Measurements from ENCODE around the gene PILRA. TPM values are rescaled to one million over a fixed set of nuclear protein-coding genes. Genes with fewer than 3 reads are reported as not detected.

PILRA gene
- total and polyA plus RNA-seq, 10 of the 15 experiments (the other 5 are each of a cell fraction or from before 2014, with no cell fraction given): 6.6 to 43.3 (median 11.5) TPM

DNA sequence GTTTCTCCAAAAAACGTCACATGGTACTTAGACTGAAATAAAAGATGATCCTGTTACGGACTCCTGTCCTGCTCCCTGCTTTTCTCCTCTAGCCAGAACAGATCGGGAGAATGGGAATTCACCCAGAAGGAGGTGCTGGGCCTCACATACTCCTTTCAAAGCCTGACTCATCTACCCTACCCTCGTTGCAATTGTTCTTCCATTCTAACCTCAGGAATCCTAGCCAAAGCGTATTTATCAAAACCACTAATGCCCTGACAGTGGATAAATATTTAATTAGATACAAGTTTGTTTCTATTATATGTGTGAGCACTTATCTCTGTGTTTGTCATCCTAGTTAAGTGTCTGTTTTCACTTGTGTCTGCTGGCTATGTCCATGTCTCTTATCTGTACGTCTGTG, 33.5 kb downstream of the PILRA start:
- in situ Hi-C loops (cut with MboI) (loop anchor here (5.0 kb wide), 1 partner anchor 274 kb away; no protein-coding TSS in a partner anchor), intact Hi-C loops (cut with micrococcal nuclease; ENCODE audit: unreplicated experiment) (loop anchor here (1.0 to 5.0 kb wide), 4 partner anchors 32 to 274 kb away; partner anchors contain the start of gene PILRB)
- Histone ChIP-seq H3K79me2 (ENCODE audit: control insufficient read depth, insufficient read depth, low read length) (no peaks in the 10 kb centered on the region), H2AFZ (ENCODE audit: control insufficient read depth, low read depth, low read length) (no peak overlapping the region), H3K9ac (ENCODE audit: control insufficient read depth, insufficient read depth, low read length) (no peak overlapping the region), H3K4me1 (ENCODE audit: control insufficient read depth, insufficient read depth, low read length) (peaks cover 7% of the 10 kb centered on the region), H3K9me3 (replicated peaks; ENCODE audit: control insufficient read depth, insufficient read depth, low read length) (no peaks in the 10 kb centered on the region), H3K4me2 (ENCODE audit: control insufficient read depth, insufficient read depth) (no peak overlapping the region), H3K27ac (ENCODE audit: control insufficient read depth, insufficient read depth) (no peak overlapping the region), H3K4me3 (no peak overlapping the region), H4K20me1 (ENCODE audit: control insufficient read depth, insufficient read depth) (no peaks in the 10 kb centered on the region), H3K36me3 (ENCODE audit: control insufficient read depth in 2 of 2, insufficient read depth in 2 of 2, low read length in 1 of 2) (no peaks in the 10 kb centered on the region), H3K27me3 (replicated peaks in 1 of 2; ENCODE audit: control insufficient read depth in 2 of 2, insufficient read depth in 2 of 2, low read length in 1 of 2) (no peaks in the 10 kb centered on the region)
- CTCF ChIA-PET: interaction anchor here (0.6 to 4.0 kb wide), 41 partner anchors 9 to 413 kb away, joined by 3 to 134 read pairs (median 7); partner anchors contain the start of genes LAMTOR4, PILRA, PILRB and TSC22D4
- RAD21 ChIA-PET (ENCODE audit: unreplicated experiment): interaction anchor here (0.6 to 3.7 kb wide), 26 partner anchors 9 to 273 kb away, joined by 4 to 89 read pairs (median 7); partner anchors contain the start of genes FBXO24, LAMTOR4, LRCH4 and PILRB
- BruUV-seq (replicated peaks): no TSS peak
- 66% methylated on average over 6 of the region's 6 CpGs for WGBS (ENCODE audit: insufficient coverage, insufficient replicate concordance, low lambda C conversion rate, missing lambda C conversion rate)
- SMC1A ChIA-PET (ENCODE audit: uncharacterized antibody, unreplicated experiment): interaction anchor here (0.8 to 4.5 kb wide), 27 partner anchors 9 to 273 kb away, joined by 3 to 65 read pairs (median 9); partner anchors contain the start of genes MEPCE and ZCWPW1
- no peak for ATAC-seq
- POLR2A ChIA-PET: interaction anchor here (0.7 to 2.4 kb wide), 10 partner anchors 8 to 189 kb away, joined by 3 to 10 read pairs (median 4); partner anchors contain the start of gene ZCWPW1
- FAIRE-seq: no peak
- DNase-seq (ENCODE audit: low read depth, low spot score): no peak
- TF ChIP-seq SMC3 (IDR thresholded peaks at IDR 0.05; ENCODE audit: borderline replicate concordance, low read length) (no peak), CBX3 (IDR thresholded peaks at IDR 0.05; ENCODE audit: borderline replicate concordance, low read depth) (no peak), TCF3 (IDR thresholded peaks at IDR 0.05; ENCODE audit: borderline replicate concordance, insufficient read depth, low read depth, low read length) (no peak), CEBPB (IDR thresholded peaks at IDR 0.05; ENCODE audit: borderline replicate concordance in 1 of 2, low read depth in 2 of 2, low read length in 2 of 2) (no peak), MYB (IDR thresholded peaks at IDR 0.05; ENCODE audit: borderline replicate concordance, low read depth, low read length) (no peak), POLR2AphosphoS5 (IDR thresholded peaks at IDR 0.05; ENCODE audit: low read length) (no peak), TCF12 (IDR thresholded peaks at IDR 0.05; ENCODE audit: low read depth, low read length) (no peak), RUNX3 (IDR thresholded peaks at IDR 0.05; ENCODE audit: low read length) (no peak), MTA3 (IDR thresholded peaks at IDR 0.05; ENCODE audit: borderline replicate concordance, low read length) (no peak), HDAC2 (IDR thresholded peaks at IDR 0.05) (no peak), ASH2L (IDR thresholded peaks at IDR 0.05; ENCODE audit: borderline replicate concordance, low read depth) (no peak), TARDBP (IDR thresholded peaks at IDR 0.05; ENCODE audit: borderline replicate concordance) (no peak)
- TF ChIP-seq, protein P1, sequence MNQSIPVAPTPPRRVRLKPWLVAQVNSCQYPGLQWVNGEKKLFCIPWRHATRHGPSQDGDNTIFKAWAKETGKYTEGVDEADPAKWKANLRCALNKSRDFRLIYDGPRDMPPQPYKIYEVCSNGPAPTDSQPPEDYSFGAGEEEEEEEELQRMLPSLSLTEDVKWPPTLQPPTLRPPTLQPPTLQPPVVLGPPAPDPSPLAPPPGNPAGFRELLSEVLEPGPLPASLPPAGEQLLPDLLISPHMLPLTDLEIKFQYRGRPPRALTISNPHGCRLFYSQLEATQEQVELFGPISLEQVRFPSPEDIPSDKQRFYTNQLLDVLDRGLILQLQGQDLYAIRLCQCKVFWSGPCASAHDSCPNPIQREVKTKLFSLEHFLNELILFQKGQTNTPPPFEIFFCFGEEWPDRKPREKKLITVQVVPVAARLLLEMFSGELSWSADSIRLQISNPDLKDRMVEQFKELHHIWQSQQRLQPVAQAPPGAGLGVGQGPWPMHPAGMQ (IDR thresholded peaks at IDR 0.05; ENCODE audit: borderline replicate concordance): no peak
- TF ChIP-seq, protein P2, sequence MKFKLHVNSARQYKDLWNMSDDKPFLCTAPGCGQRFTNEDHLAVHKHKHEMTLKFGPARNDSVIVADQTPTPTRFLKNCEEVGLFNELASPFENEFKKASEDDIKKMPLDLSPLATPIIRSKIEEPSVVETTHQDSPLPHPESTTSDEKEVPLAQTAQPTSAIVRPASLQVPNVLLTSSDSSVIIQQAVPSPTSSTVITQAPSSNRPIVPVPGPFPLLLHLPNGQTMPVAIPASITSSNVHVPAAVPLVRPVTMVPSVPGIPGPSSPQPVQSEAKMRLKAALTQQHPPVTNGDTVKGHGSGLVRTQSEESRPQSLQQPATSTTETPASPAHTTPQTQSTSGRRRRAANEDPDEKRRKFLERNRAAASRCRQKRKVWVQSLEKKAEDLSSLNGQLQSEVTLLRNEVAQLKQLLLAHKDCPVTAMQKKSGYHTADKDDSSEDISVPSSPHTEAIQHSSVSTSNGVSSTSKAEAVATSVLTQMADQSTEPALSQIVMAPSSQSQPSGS (IDR thresholded peaks at IDR 0.05; ENCODE audit: low read length): no peak
- TF ChIP-seq, protein P3, sequence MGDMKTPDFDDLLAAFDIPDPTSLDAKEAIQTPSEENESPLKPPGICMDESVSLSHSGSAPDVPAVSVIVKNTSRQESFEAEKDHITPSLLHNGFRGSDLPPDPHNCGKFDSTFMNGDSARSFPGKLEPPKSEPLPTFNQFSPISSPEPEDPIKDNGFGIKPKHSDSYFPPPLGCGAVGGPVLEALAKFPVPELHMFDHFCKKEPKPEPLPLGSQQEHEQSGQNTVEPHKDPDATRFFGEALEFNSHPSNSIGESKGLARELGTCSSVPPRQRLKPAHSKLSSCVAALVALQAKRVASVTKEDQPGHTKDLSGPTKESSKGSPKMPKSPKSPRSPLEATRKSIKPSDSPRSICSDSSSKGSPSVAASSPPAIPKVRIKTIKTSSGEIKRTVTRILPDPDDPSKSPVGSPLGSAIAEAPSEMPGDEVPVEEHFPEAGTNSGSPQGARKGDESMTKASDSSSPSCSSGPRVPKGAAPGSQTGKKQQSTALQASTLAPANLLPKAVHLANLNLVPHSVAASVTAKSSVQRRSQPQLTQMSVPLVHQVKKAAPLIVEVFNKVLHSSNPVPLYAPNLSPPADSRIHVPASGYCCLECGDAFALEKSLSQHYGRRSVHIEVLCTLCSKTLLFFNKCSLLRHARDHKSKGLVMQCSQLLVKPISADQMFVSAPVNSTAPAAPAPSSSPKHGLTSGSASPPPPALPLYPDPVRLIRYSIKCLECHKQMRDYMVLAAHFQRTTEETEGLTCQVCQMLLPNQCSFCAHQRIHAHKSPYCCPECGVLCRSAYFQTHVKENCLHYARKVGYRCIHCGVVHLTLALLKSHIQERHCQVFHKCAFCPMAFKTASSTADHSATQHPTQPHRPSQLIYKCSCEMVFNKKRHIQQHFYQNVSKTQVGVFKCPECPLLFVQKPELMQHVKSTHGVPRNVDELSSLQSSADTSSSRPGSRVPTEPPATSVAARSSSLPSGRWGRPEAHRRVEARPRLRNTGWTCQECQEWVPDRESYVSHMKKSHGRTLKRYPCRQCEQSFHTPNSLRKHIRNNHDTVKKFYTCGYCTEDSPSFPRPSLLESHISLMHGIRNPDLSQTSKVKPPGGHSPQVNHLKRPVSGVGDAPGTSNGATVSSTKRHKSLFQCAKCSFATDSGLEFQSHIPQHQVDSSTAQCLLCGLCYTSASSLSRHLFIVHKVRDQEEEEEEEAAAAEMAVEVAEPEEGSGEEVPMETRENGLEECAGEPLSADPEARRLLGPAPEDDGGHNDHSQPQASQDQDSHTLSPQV (IDR thresholded peaks at IDR 0.05): no peak
- TF ChIP-seq, protein P4, sequence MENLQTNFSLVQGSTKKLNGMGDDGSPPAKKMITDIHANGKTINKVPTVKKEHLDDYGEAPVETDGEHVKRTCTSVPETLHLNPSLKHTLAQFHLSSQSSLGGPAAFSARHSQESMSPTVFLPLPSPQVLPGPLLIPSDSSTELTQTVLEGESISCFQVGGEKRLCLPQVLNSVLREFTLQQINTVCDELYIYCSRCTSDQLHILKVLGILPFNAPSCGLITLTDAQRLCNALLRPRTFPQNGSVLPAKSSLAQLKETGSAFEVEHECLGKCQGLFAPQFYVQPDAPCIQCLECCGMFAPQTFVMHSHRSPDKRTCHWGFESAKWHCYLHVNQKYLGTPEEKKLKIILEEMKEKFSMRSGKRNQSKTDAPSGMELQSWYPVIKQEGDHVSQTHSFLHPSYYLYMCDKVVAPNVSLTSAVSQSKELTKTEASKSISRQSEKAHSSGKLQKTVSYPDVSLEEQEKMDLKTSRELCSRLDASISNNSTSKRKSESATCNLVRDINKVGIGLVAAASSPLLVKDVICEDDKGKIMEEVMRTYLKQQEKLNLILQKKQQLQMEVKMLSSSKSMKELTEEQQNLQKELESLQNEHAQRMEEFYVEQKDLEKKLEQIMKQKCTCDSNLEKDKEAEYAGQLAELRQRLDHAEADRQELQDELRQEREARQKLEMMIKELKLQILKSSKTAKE (IDR thresholded peaks at IDR 0.05; ENCODE audit: low read depth, poor library complexity, severe bottlenecking): no peak
